ENCODE results near the gene DHRS3. TPM values are rescaled to one million over a fixed set of nuclear protein-coding genes. Genes with fewer than 3 reads are reported as not detected.

Gene DHRS3
- polyA plus RNA-seq, 1 donor (not counting 4 experiments of a cell fraction or from before 2014, with no cell fraction given), result 10.7 TPM

GRCh38 chr1:12597792-12598191 is 20.2 kb downstream of the DHRS3 start:
- peaks cover 13% of the 10 kb centered on the region for H3K4me1 ChIP-seq (ENCODE audit: control insufficient read depth, extremely low read depth, insufficient read depth, low read length)
- H4K20me1 ChIP-seq (ENCODE audit: control insufficient read depth, extremely low read depth, insufficient read depth, low read length), result no peaks in the 10 kb centered on the region
- H3K9me1 ChIP-seq (ENCODE audit: control insufficient read depth, extremely low read depth, insufficient read depth, low read length), result no peaks in the 10 kb centered on the region
- peaks cover 6% of the 10 kb centered on the region for H3K27me3 ChIP-seq (ENCODE audit: control insufficient read depth, extremely low read depth, insufficient read depth, low read length)
- H3K36me3 ChIP-seq (ENCODE audit: control insufficient read depth in 2 of 2, extremely low read depth in 1 of 2, insufficient read depth in 2 of 2, low read length in 2 of 2), result no peaks in the 10 kb centered on the region
- H3K9ac ChIP-seq (ENCODE audit: control insufficient read depth, extremely low read depth, insufficient read depth, low read length), result no peak overlapping the region
- no peaks in the 10 kb centered on the region for H3K9me3 ChIP-seq (ENCODE audit: control insufficient read depth, low read depth, low read length)
- no peaks in the 10 kb centered on the region for H3K79me2 ChIP-seq (ENCODE audit: control insufficient read depth, insufficient read depth, low read length)
- no peak for FAIRE-seq
- dilution Hi-C loops (cut with MboI; ENCODE audit: extremely low pct_ligation_motif_present, low sequenced_read_pairs), result no loop called here
- no peak overlapping the region for H3K4me3 ChIP-seq (ENCODE audit: control insufficient read depth in 2 of 3, extremely low read depth in 1 of 3, insufficient read depth in 2 of 3, low read depth in 1 of 3, low read length in 3 of 3)
- no peak for TF ChIP-seq CTCF (optimal IDR thresholded peaks at IDR 0.05 in 1 of 3, IDR thresholded peaks at IDR 0.05 in 1 of 3, conservative IDR thresholded peaks at IDR 0.05 in 1 of 3; ENCODE audit: extremely low read depth in 1 of 3, insufficient read depth in 2 of 3, low read length in 3 of 3)
- TF ChIP-seq EZH2 (IDR thresholded peaks at IDR 0.05; ENCODE audit: low read length), result no peak
- H2AFZ ChIP-seq (ENCODE audit: control insufficient read depth, low read length), result no peak overlapping the region
- no peak for DNase-seq (ENCODE audit: low read depth, low spot score)
- H3K4me2 ChIP-seq (ENCODE audit: control insufficient read depth, extremely low read depth, insufficient read depth, low read depth, low read length), result no peak overlapping the region
- no peak overlapping the region for H3K27ac ChIP-seq (ENCODE audit: control insufficient read depth, insufficient read depth, low read length)

GRCh38 chr1:12596007-12596821 is 21.8 kb downstream of the DHRS3 start:
- dilution Hi-C loops (cut with MboI; ENCODE audit: extremely low pct_ligation_motif_present, low sequenced_read_pairs), result no loop called here
- Histone ChIP-seq H3K4me1 (ENCODE audit: control insufficient read depth, extremely low read depth, insufficient read depth, low read length) (peaks cover 10% of the 10 kb centered on the region), H3K9me1 (ENCODE audit: control insufficient read depth, extremely low read depth, insufficient read depth, low read length) (no peaks in the 10 kb centered on the region), H3K79me2 (ENCODE audit: control insufficient read depth, insufficient read depth, low read length) (no peaks in the 10 kb centered on the region), H2AFZ (ENCODE audit: control insufficient read depth, low read length) (no peak overlapping the region), H3K36me3 (ENCODE audit: control insufficient read depth in 2 of 2, extremely low read depth in 1 of 2, insufficient read depth in 2 of 2, low read length in 2 of 2) (no peaks in the 10 kb centered on the region), H3K27me3 (ENCODE audit: control insufficient read depth, extremely low read depth, insufficient read depth, low read length) (peaks cover 6% of the 10 kb centered on the region), H3K27ac (ENCODE audit: control insufficient read depth, insufficient read depth, low read length) (no peak overlapping the region), H3K9ac (ENCODE audit: control insufficient read depth, extremely low read depth, insufficient read depth, low read length) (peak overlapping the region; percentile 7), H4K20me1 (ENCODE audit: control insufficient read depth, extremely low read depth, insufficient read depth, low read length) (no peaks in the 10 kb centered on the region), H3K9me3 (ENCODE audit: control insufficient read depth, low read depth, low read length) (no peaks in the 10 kb centered on the region), H3K4me2 (ENCODE audit: control insufficient read depth, extremely low read depth, insufficient read depth, low read depth, low read length) (peak overlapping the region; percentile 55), H3K4me3 (ENCODE audit: control insufficient read depth in 2 of 3, extremely low read depth in 1 of 3, insufficient read depth in 2 of 3, low read depth in 1 of 3, low read length in 3 of 3) (no peak overlapping the region)
- no peak for FAIRE-seq
- no peak for DNase-seq (ENCODE audit: low read depth, low spot score)
- TF ChIP-seq EZH2 (IDR thresholded peaks at IDR 0.05; ENCODE audit: low read length) (no peak), CTCF (optimal IDR thresholded peaks at IDR 0.05 in 1 of 3, IDR thresholded peaks at IDR 0.05 in 1 of 3, conservative IDR thresholded peaks at IDR 0.05 in 1 of 3; ENCODE audit: extremely low read depth in 1 of 3, insufficient read depth in 2 of 3, low read length in 3 of 3) (no peak)

All from keratinocyte (primary cell).